SK-N-SH (cell line): ENCODE measurements around the gene MAP2K5. TPM values are rescaled to one million over a fixed set of nuclear protein-coding genes. Genes with fewer than 3 reads are reported as not detected.
"Not testable (repeated sequence)": the region's sequence is repeated elsewhere in the genome, so short reads cannot be mapped to it uniquely, and the experiment has no call there.

Experiments
- CTCF ChIA-PET: fragments of 300-600, 350-600 bp; formaldehyde crosslinking; extraction: SDS; loops from one replicate; lab custom pipeline; 2021; lab: Yijun Ruan, JAX
- POLR2A ChIA-PET: fragments of 350-600 bp; sonication (Branson Sonifier 250); formaldehyde crosslinking; extraction: SDS; loops from one replicate; lab custom pipeline; 2020; ENCODE audit warnings: antibody characterized with exemption, inconsistent platforms; lab: Yijun Ruan, JAX
- DNase-seq: peaks from one replicate; pipeline ENCODE4 v3.0.0; 2012
- H2AFZ ChIP-seq: fragments of 200-600 bp; sonication (generic); 2 replicates; pipeline ENCODE4 v1.8.1; 2016; ENCODE audit warnings: antibody characterized with exemption, mild to moderate bottlenecking, low read depth
- H3F3A ChIP-seq: fragments of 200-600 bp; sonication (generic); replicated peaks from 2 replicates; pipeline ENCODE3; 2016; ENCODE audit warnings: antibody characterized with exemption, mild to moderate bottlenecking; ENCODE audit not compliant: insufficient read depth
- H3K27ac ChIP-seq, 2 experiments: fragments of 200-500 bp in 1 of 2; fragments of 200-600 bp in 1 of 2; sonication (Bioruptor generic) in 1 of 2; sonication (generic), shearing (Covaris generic) in 1 of 2; 2 replicates each; pipeline versions ENCODE4 v1.5.1 to v1.6.1; 2014 to 2016; ENCODE audit warnings: low read depth in 2 of 2, inconsistent platforms in 1 of 2, low read length in 1 of 2, mild to moderate bottlenecking in 1 of 2, mixed read lengths in 1 of 2
- H3K27me3 ChIP-seq: fragments of 200-600 bp; sonication (generic), shearing (Covaris generic); 2 replicates; pipeline ENCODE4 v1.6.1; 2016; ENCODE audit warnings: mixed run types; ENCODE audit not compliant: insufficient read depth
- H3K36me3 ChIP-seq, 2 experiments: fragments of 200-500 bp in 1 of 2; fragments of 200-600 bp in 1 of 2; sonication (Bioruptor generic) in 1 of 2; sonication (generic) in 1 of 2; replicated peaks in 1 of 2; 2 replicates each; pipeline versions ENCODE3 to v1.5.1; 2014 to 2016; ENCODE audit warnings: low read length in 1 of 2, mild to moderate bottlenecking in 1 of 2; ENCODE audit not compliant: insufficient read depth in 2 of 2, control insufficient read depth in 1 of 2
- H3K4me1 ChIP-seq, 2 experiments: fragments of 200-500 bp in 1 of 2; fragments of 200-600 bp in 1 of 2; sonication (Bioruptor generic) in 1 of 2; sonication (generic), shearing (Covaris generic) in 1 of 2; 2 replicates each; pipeline versions ENCODE4 v1.5.1 to v1.6.1; 2014 to 2016; ENCODE audit warnings: low read depth in 1 of 2, low read length in 1 of 2, mixed run types in 1 of 2; ENCODE audit not compliant: insufficient read depth in 2 of 2, control insufficient read depth in 1 of 2
- H3K4me2 ChIP-seq: fragments of 200-600 bp; sonication (generic), shearing (Covaris generic); 2 replicates; pipeline ENCODE4 v1.6.1; 2017; ENCODE audit warnings: mixed run types
- H3K4me3 ChIP-seq, 2 experiments: fragments of 200-500 bp in 1 of 2; fragments of 200-600 bp in 1 of 2; sonication (Bioruptor generic) in 1 of 2; sonication (generic), shearing (Covaris generic) in 1 of 2; 2 replicates each; pipeline versions ENCODE4 v1.5.1 to v1.8.1; 2014 to 2016; ENCODE audit warnings: low read depth in 2 of 2, inconsistent platforms in 1 of 2, low read length in 1 of 2, mild to moderate bottlenecking in 1 of 2, mixed read lengths in 1 of 2, moderate library complexity in 1 of 2
- H3K79me2 ChIP-seq: fragments of 200-600 bp; sonication (generic); 2 replicates; pipeline ENCODE4 v1.8.1; 2017; ENCODE audit warnings: mild to moderate bottlenecking; ENCODE audit not compliant: insufficient read depth
- H3K9ac ChIP-seq: fragments of 200-600 bp; sonication (generic); 2 replicates; pipeline ENCODE4 v1.6.1; 2017; ENCODE audit warnings: mixed run types
- H3K9me2 ChIP-seq: fragments of 200-600 bp; sonication (generic); 2 replicates; pipeline ENCODE4 v1.6.1; 2017; ENCODE audit warnings: mixed run types
- H3K9me3 ChIP-seq: fragments of 200-600 bp; sonication (generic); 2 replicates; pipeline ENCODE4 v1.6.1; 2017; ENCODE audit warnings: mixed run types, mild to moderate bottlenecking, moderate library complexity
- H4K20me1 ChIP-seq: fragments of 200-600 bp; sonication (generic); 2 replicates; pipeline ENCODE4 v1.6.1; 2017; ENCODE audit warnings: mild to moderate bottlenecking, mixed run types; ENCODE audit not compliant: insufficient read depth
- CHD2 ChIP-seq: fragments of 150-350 bp; IDR thresholded peaks from 2 replicates; pipeline ENCODE4 v1.6.1; 2018; ENCODE audit warnings: low read length; ENCODE audit not compliant: partially characterized antibody
- FOXJ3 ChIP-seq: sonication (generic); formaldehyde crosslinking; IDR thresholded peaks from 2 replicates; pipeline ENCODE4 v1.5.1; 2020; ENCODE audit warnings: mild to moderate bottlenecking, missing genetic modification reagents
- FOXM1 ChIP-seq: IDR thresholded peaks from 2 replicates; pipeline ENCODE4 v1.4.0; 2012; ENCODE audit warnings: low read depth, mild to moderate bottlenecking
- GABPA ChIP-seq: IDR thresholded peaks from 2 replicates; pipeline ENCODE4 v1.4.0; 2012; ENCODE audit warnings: low read depth, mild to moderate bottlenecking
- GATA2 ChIP-seq: sonication (generic); formaldehyde crosslinking; IDR thresholded peaks from 2 replicates; pipeline ENCODE4 v1.5.0; 2020; ENCODE audit warnings: mild to moderate bottlenecking, missing genetic modification reagents
- JUND ChIP-seq: IDR thresholded peaks from 2 replicates; pipeline ENCODE4 v1.4.0; 2012
- MEF2A ChIP-seq: IDR thresholded peaks from 2 replicates; pipeline ENCODE4 v1.4.0; 2012; ENCODE audit warnings: low read depth, borderline replicate concordance
- MXI1 ChIP-seq: IDR thresholded peaks from 2 replicates; pipeline ENCODE4 v1.6.1; 2012; ENCODE audit warnings: mild to moderate bottlenecking, low read depth, low read length, improper control_type of control experiment
- NRF1 ChIP-seq: IDR thresholded peaks from 2 replicates; pipeline ENCODE4 v1.6.1; 2012; ENCODE audit warnings: low read depth, mild to moderate bottlenecking, low read length
- POLR2AphosphoS5 ChIP-seq: IDR thresholded peaks from 2 replicates; pipeline ENCODE4 v1.6.1; 2012; ENCODE audit warnings: low read depth, low read length
- RAD21 ChIP-seq: IDR thresholded peaks from 2 replicates; pipeline ENCODE4 v1.6.1; 2012; ENCODE audit warnings: mild to moderate bottlenecking, low read length
- RCOR1 ChIP-seq: fragments of 150-350 bp; IDR thresholded peaks from 2 replicates; pipeline ENCODE4 v1.6.1; 2017; ENCODE audit warnings: antibody characterized with exemption, low read length
- RFX5 ChIP-seq: IDR thresholded peaks from 2 replicates; pipeline ENCODE4 v1.6.1; 2012; ENCODE audit warnings: mild to moderate bottlenecking, improper control_type of control experiment, low read length
- SIN3A ChIP-seq: IDR thresholded peaks from 2 replicates; pipeline ENCODE4 v1.6.1; 2012; ENCODE audit warnings: low read depth, mild to moderate bottlenecking, low read length, moderate library complexity, borderline replicate concordance
- TEAD4 ChIP-seq: IDR thresholded peaks from 2 replicates; pipeline ENCODE4 v1.4.0; 2012; ENCODE audit warnings: mild to moderate bottlenecking, borderline replicate concordance; ENCODE audit not compliant: insufficient read depth
- USF1 ChIP-seq: IDR thresholded peaks from 2 replicates; pipeline ENCODE4 v1.4.0; 2012; ENCODE audit warnings: low read depth, borderline replicate concordance
- YY1 ChIP-seq: IDR thresholded peaks from 2 replicates; pipeline ENCODE4 v1.4.0; 2012; ENCODE audit warnings: low read depth, mild to moderate bottlenecking
- WGBS: methylation state at CpG from one replicate; pipeline ENCODE4 v1.1.6; 2017; ENCODE audit warnings: low lambda C conversion rate; 5-methylcytosine and 5-hydroxymethylcytosine counted together
- polyA plus RNA-seq, 3 experiments: library from polyadenylated mRNA; depleted of rRNA; stranded (reverse); fragments of >200 nt; gene quantifications; 2 replicates each; pipeline ENCODE4 v1.2.3, GENCODE V29; 2012
- TF ChIP-seq, protein P1 (sequence below): IDR thresholded peaks from 2 replicates; pipeline ENCODE4 v1.6.1; 2012; ENCODE audit warnings: mild to moderate bottlenecking, low read depth, low read length, moderate library complexity

MAP2K5 gene
- polyA plus RNA-seq, 1 of the 3 experiments (the other 2 are of a cell fraction), result 6.2 TPM

DNA sequence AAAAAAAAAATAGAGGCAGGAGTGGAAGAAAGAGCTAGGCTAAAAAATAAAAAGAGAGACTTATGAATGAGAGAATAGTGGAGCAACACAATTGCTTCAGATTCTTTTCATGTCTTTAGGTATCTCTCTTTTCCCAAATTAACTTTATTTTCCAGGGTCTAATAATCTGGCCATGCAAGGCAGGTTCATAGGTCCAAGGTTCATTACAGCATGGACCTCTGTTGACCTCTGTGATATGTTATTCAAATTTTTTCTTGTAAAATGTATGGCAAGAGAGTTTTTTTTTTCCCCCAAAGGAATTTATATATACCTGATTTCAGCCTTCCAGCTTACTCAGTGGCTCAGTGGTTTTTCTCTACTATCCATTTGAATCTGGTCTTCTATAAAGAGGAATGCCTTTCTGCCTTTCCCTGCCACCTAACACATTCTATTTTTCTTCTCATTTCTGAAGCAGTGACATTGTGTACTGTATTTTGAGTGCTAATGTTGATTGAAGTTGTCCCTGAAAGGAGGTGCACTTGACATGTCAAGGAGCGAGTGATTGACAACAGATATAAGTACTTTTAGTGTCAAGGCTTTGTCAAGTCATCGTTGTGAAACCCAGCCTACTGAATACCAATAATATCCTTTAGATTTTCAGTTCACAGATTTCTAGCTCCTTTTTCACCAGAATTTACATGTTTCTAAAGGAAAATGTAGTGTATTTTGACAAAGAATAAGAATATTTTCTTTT lies 118.5 kb downstream of the MAP2K5 start:
- CTCF ChIA-PET, result interaction anchor here (0.6 to 0.9 kb wide), 2 partner anchors 26 to 135 kb away, joined by 3 read pairs; no protein-coding TSS in a partner anchor
- Histone ChIP-seq H3K9ac (no peak overlapping the region), H3K27ac (no peak overlapping the region), H2AFZ (no peak overlapping the region), H4K20me1 (no peaks in the 10 kb centered on the region), H3K27me3 (no peaks in the 10 kb centered on the region), H3K4me3 (no peak overlapping the region), H3K4me2 (no peak overlapping the region), H3K36me3 (peaks cover 8 to 21% of the 10 kb centered on the region in 2 experiments), H3F3A (no peaks in the 10 kb centered on the region), H3K9me3 (no peaks in the 10 kb centered on the region), H3K79me2 (no peaks in the 10 kb centered on the region), H3K4me1 (no peaks in the 10 kb centered on the region; a peak in 1 of 4 replicates), H3K9me2 (no peaks in the 10 kb centered on the region)
- no peak for DNase-seq
- POLR2A ChIA-PET, result no interaction called here
- TF ChIP-seq GABPA (no peak), USF1 (no peak), NRF1 (no peak), FOXJ3 (CRISPR knock-in tag) (no peak), GATA2 (CRISPR knock-in tag) (no peak), RCOR1 (no peak), RAD21 (no peak), JUND (no peak), YY1 (no peak), CHD2 (no peak), RFX5 (no peak)
- TF ChIP-seq, protein P1, sequence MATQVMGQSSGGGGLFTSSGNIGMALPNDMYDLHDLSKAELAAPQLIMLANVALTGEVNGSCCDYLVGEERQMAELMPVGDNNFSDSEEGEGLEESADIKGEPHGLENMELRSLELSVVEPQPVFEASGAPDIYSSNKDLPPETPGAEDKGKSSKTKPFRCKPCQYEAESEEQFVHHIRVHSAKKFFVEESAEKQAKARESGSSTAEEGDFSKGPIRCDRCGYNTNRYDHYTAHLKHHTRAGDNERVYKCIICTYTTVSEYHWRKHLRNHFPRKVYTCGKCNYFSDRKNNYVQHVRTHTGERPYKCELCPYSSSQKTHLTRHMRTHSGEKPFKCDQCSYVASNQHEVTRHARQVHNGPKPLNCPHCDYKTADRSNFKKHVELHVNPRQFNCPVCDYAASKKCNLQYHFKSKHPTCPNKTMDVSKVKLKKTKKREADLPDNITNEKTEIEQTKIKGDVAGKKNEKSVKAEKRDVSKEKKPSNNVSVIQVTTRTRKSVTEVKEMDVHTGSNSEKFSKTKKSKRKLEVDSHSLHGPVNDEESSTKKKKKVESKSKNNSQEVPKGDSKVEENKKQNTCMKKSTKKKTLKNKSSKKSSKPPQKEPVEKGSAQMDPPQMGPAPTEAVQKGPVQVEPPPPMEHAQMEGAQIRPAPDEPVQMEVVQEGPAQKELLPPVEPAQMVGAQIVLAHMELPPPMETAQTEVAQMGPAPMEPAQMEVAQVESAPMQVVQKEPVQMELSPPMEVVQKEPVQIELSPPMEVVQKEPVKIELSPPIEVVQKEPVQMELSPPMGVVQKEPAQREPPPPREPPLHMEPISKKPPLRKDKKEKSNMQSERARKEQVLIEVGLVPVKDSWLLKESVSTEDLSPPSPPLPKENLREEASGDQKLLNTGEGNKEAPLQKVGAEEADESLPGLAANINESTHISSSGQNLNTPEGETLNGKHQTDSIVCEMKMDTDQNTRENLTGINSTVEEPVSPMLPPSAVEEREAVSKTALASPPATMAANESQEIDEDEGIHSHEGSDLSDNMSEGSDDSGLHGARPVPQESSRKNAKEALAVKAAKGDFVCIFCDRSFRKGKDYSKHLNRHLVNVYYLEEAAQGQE, result no peak
- 86% methylated on average over 2 of the region's 2 CpGs for WGBS

- 72% methylated on average over 2 of the region's 2 CpGs for WGBS
- H3K4me1 ChIP-seq, result no peaks in the 10 kb centered on the region
- ChIA-PET CTCF (interaction anchor here (0.8 kb wide), 1 partner anchor 11 kb away, joined by 3 read pairs; no protein-coding TSS in a partner anchor), POLR2A (no interaction called here)
- H3K9me3 ChIP-seq, result no peaks in the 10 kb centered on the region
- no peak overlapping the region for H3K4me2 ChIP-seq
- DNase-seq, result no peak
- H3K27me3 ChIP-seq, result no peaks in the 10 kb centered on the region
- no peaks in the 10 kb centered on the region for H3K9me2 ChIP-seq
- H3K27ac ChIP-seq, result no peak overlapping the region
- H3K79me2 ChIP-seq, result no peaks in the 10 kb centered on the region
- no peak overlapping the region for H2AFZ ChIP-seq
- H3K9ac ChIP-seq, result no peak overlapping the region
- H3F3A ChIP-seq, result no peaks in the 10 kb centered on the region
- no peak overlapping the region for H3K4me3 ChIP-seq
- no peak for TF ChIP-seq MEF2A
- no peak for TF ChIP-seq MXI1
- no peak for TF ChIP-seq TEAD4
- no peak for TF ChIP-seq SIN3A
- no peak for TF ChIP-seq POLR2AphosphoS5
- no peak for TF ChIP-seq NRF1
- no peak for TF ChIP-seq CHD2
- TF ChIP-seq FOXM1, result no peak
- TF ChIP-seq, all 33 proteins: peak for 0
- H4K20me1 ChIP-seq, result no peaks in the 10 kb centered on the region
- peaks cover 5 to 16% of the 10 kb centered on the region in 2 experiments for H3K36me3 ChIP-seq
Observed at GRCh38 chr15:67670647-67671305, 128.3 kb downstream of the MAP2K5 start.

- POLR2A ChIA-PET, H3K4me3 ChIP-seq, H4K20me1 ChIP-seq, DNase-seq, CTCF ChIA-PET, H3K9ac ChIP-seq, H3K4me1 ChIP-seq, H3K4me2 ChIP-seq, H3F3A ChIP-seq, H3K9me3 ChIP-seq, H3K27ac ChIP-seq, H3K27me3 ChIP-seq, H3K9me2 ChIP-seq, H3K79me2 ChIP-seq, H2AFZ ChIP-seq: not testable (repeated sequence)
- peaks cover 2 to 12% of the 10 kb centered on the region in 2 experiments for H3K36me3 ChIP-seq
- WGBS, result 94% methylated on average over 2 of the region's 2 CpGs
Observed at GRCh38 chr15:67672834-67673233, 130.3 kb downstream of the MAP2K5 start.
